Esophagus (tissue), 2 donors: ENCODE data around the gene ROPN1. TPM values are rescaled to one million over a fixed set of nuclear protein-coding genes. Genes with fewer than 3 reads are reported as not detected.
"Not testable (repeated sequence)": the region's sequence is repeated elsewhere in the genome, so short reads cannot be mapped to it uniquely, and the experiment has no call there.

Experiments used
- H3K27ac ChIP-seq, 2 donors: one replicate each; pipeline ENCODE4 v1.5.1; 2013; ENCODE audit warnings: low read depth in 2 of 2, mild to moderate bottlenecking in 2 of 2, inconsistent platforms in 1 of 2, low read length in 1 of 2, moderate library complexity in 1 of 2
- H3K27me3 ChIP-seq, 2 donors: one replicate each; pipeline ENCODE4 v1.6.1; 2013; ENCODE audit warnings: low read length in 2 of 2, control low read depth in 1 of 2, mild to moderate bottlenecking in 1 of 2; ENCODE audit not compliant: insufficient read depth in 2 of 2, control insufficient read depth in 1 of 2
- H3K36me3 ChIP-seq, 2 donors: one replicate each; pipeline ENCODE4 v1.6.1; 2013; ENCODE audit warnings: low read length in 1 of 2; ENCODE audit not compliant: control insufficient read depth in 2 of 2, insufficient read depth in 2 of 2
- H3K4me1 ChIP-seq, 2 donors: one replicate each; pipeline ENCODE4 v1.6.1; 2013; ENCODE audit warnings: low read length in 1 of 2; ENCODE audit not compliant: control insufficient read depth in 2 of 2, insufficient read depth in 2 of 2
- H3K4me3 ChIP-seq, 2 donors: one replicate each; pipeline ENCODE4 v1.5.1; 2013; ENCODE audit warnings: low read length in 2 of 2, mild to moderate bottlenecking in 2 of 2, low read depth in 1 of 2, moderate library complexity in 1 of 2
- H3K9me3 ChIP-seq, 2 donors: one replicate each; pipeline ENCODE4 v1.6.1; 2013; ENCODE audit warnings: mild to moderate bottlenecking in 2 of 2, low read depth in 1 of 2, low read length in 1 of 2, moderate library complexity in 1 of 2; ENCODE audit not compliant: control insufficient read depth in 2 of 2, insufficient read depth in 1 of 2
- WGBS, 2 donors: extraction: QIAGEN DNeasy Blood & Tissue Kit; methylation state at CpG; one replicate each; pipeline ENCODE4 v1.1.7; 2013; 5-methylcytosine and 5-hydroxymethylcytosine counted together
- polyA plus RNA-seq, 2 donors: library from polyadenylated mRNA; stranded (reverse); fragments of 200-250 nt; gene quantifications; one replicate each; pipeline ENCODE4 v1.2.3, GENCODE V29; 2013
- donor health status: healthy with polysubstance abuse.
- donor health status: Bipolar disorder and iron deficiency.

ROPN1 gene
- polyA plus RNA-seq, 2 donors = not detected

- no peaks in the 10 kb centered on the region for H3K36me3 ChIP-seq
- 8 to 12% methylated on average over 26 to 29 of the region's 29 CpGs for WGBS, 2 donors
These were observed 40.5 kb upstream of the ROPN1 start for GRCh38 chr3:124032311-124032880.

DNA sequence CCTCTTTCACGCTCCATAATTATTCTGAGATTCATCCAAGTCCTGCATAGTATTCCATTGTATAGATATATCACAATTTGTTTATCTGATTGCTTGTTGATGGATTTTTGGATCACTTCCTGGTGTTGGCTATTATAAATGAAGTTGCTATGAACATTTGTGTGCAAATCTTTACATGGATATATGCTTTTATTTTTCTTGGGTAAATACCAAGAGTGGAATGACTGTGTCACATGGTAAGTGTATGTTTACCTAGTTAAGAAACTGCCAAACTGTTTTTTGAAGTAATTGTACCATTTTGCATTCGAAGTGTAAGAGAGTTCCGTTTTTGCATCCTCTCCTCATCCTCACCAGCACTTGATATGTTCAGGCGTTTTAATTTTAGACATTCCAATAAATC is 34.6 kb upstream of the ROPN1 start:
- no peaks in the 10 kb centered on the region for H3K9me3 ChIP-seq
- H3K36me3 ChIP-seq = no peaks in the 10 kb centered on the region
- no peak overlapping the region for H3K27ac ChIP-seq
- 40 to 51% methylated on average over 4 of the region's 4 CpGs for WGBS, 2 donors
- no peaks in the 10 kb centered on the region for H3K4me1 ChIP-seq
- H3K4me3 ChIP-seq = no peak overlapping the region
- H3K27me3 ChIP-seq = peaks cover 0 to 3% of the 10 kb centered on the region in 2 donors

More at GRCh38 chr3:124032311-124032880, 40.5 kb upstream of the ROPN1 start:
- Histone ChIP-seq H3K4me3 (peak overlapping the region; percentile 51 to 60), H3K9me3 (no peaks in the 10 kb centered on the region), H3K27ac (peak overlapping the region; percentile 36 to 77), H3K4me1 (peaks cover 3 to 8% of the 10 kb centered on the region in 2 donors), H3K27me3 (peaks cover 0 to 3% of the 10 kb centered on the region in 2 donors)

- not testable (repeated sequence) for H3K9me3 ChIP-seq, H3K4me1 ChIP-seq, H3K27me3 ChIP-seq, H3K4me3 ChIP-seq, H3K27ac ChIP-seq, H3K36me3 ChIP-seq
- 83 to 91% methylated on average over 1 of the region's 1 CpG for WGBS, 2 donors
These were observed 31.6 kb upstream of the ROPN1 start for GRCh38 chr3:124023531-124023930.

DNA sequence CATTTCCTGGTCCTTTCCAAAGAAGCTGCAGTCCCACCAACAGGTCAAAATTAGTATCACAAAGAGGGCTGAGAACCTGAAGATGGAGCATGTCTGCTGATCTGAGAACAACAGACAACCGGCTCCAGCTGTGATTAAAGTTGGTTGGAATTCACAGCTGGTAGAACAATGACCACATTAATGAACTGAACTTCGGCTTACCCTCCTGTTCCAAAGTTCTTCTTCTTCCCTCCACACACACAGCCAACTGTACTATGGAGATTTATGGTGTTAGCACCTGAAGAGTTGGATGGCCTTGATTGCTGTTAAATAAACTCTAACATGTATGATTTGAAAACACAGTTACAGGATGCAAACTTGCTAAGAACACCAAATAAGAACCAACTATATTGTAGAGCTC is 27.4 kb upstream of the ROPN1 start:
- Histone ChIP-seq H3K4me3 (no peak overlapping the region), H3K4me1 (no peaks in the 10 kb centered on the region), H3K9me3 (no peaks in the 10 kb centered on the region), H3K27me3 (no peaks in the 10 kb centered on the region), H3K36me3 (no peaks in the 10 kb centered on the region), H3K27ac (no peak overlapping the region)
- 72 to 76% methylated on average over 2 of the region's 2 CpGs for WGBS, 2 donors

- H3K4me1 ChIP-seq, H3K36me3 ChIP-seq, H3K27ac ChIP-seq, H3K4me3 ChIP-seq, H3K9me3 ChIP-seq, H3K27me3 ChIP-seq: not testable (repeated sequence)
- 63 to 76% methylated on average over 6 of the region's 6 CpGs for WGBS, 2 donors
These were observed 25.6 kb upstream of the ROPN1 start for GRCh38 chr3:124017502-124017901.

DNA sequence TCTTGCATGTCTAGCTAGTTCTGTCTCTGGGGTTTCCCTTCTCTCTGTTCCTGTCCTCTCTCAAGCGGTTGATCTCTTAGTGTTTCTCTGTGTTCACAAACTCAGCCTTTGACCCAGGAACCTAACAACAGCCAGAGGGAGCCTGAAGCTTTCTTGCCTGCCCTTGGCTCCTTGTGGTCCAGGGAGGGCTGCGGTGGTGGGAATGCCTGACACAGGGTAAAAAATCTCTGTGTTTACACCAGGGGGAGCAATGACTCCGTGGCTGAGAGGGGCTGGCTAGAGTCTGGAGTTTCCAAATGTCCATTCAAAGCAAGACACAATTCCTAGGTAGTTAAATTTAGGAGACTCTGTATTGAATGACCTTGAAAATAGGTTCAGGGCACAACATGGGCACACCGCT is 24.6 kb upstream of the ROPN1 start:
- 6 to 15% methylated on average over 3 to 4 of the region's 4 CpGs for WGBS, 2 donors
- not testable (repeated sequence) for H3K9me3 ChIP-seq, H3K27me3 ChIP-seq, H3K4me1 ChIP-seq, H3K4me3 ChIP-seq, H3K36me3 ChIP-seq, H3K27ac ChIP-seq

DNA sequence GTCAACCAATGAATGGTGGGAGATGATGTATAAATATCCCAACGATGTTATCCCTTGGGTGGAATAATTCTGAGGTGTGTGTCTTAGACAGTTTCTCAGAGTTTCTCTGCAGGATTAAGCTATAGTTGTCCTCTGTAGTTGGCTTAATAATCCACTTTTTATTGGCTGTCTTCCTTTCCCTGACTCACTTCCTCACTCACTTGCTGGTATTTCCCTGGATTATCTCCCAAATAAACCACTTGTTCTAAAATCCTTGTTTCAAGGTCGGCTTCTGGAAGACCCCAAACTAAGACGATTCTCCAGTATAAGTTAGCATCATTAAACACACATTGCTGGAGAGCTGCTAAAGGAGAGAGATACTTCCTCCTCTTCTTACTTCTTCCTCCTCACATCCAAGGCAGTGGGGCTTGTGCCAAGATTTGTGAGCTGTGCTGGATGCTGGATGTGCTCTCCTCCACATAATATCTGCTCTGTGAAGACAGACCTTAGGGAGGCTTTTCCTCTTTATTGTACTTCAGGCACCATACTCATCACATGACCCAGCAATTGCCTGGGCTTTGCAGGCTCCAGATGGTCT is 22.5 kb upstream of the ROPN1 start:
- 49 to 53% methylated on average over 3 of the region's 3 CpGs for WGBS, 2 donors
- H3K9me3 ChIP-seq = no peaks in the 10 kb centered on the region
- no peaks in the 10 kb centered on the region for H3K27me3 ChIP-seq
- no peak overlapping the region for H3K4me3 ChIP-seq
- no peaks in the 10 kb centered on the region for H3K4me1 ChIP-seq
- no peaks in the 10 kb centered on the region for H3K36me3 ChIP-seq
- H3K27ac ChIP-seq = no peak overlapping the region

DNA sequence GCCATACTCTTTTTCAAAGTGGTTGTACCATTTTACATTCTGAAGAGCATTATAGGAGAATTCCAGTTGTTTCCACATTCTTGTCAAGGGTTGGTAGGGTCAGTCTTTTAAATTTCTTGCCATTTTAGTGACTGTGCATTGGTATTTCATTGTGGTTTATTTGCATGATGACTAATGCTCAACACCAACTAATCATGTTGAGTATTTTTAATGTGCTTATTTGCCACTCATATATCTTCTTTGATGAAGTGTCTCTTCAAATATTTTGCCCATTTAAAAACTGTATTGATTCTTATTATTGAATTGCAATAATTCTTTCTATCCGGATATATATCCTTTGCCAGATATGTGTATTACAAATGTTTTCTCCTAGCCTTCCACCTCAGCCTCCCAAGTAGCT is 16.4 kb upstream of the ROPN1 start:
- not testable (repeated sequence) for H3K9me3 ChIP-seq, H3K4me1 ChIP-seq, H3K4me3 ChIP-seq, H3K27ac ChIP-seq, H3K36me3 ChIP-seq, H3K27me3 ChIP-seq
- 94 to 98% methylated on average over 1 of the region's 1 CpG for WGBS, 2 donors

- Histone ChIP-seq H3K36me3 (no peaks in the 10 kb centered on the region), H3K27me3 (no peaks in the 10 kb centered on the region), H3K4me1 (no peaks in the 10 kb centered on the region), H3K4me3 (no peak overlapping the region), H3K9me3 (no peaks in the 10 kb centered on the region), H3K27ac (no peak overlapping the region)
- 60 to 68% methylated on average over 4 of the region's 4 CpGs for WGBS, 2 donors
These were observed 15.3 kb upstream of the ROPN1 start for GRCh38 chr3:124007186-124007585.

- not testable (repeated sequence) for H3K4me1 ChIP-seq, H3K27me3 ChIP-seq, H3K27ac ChIP-seq, H3K36me3 ChIP-seq, H3K4me3 ChIP-seq, H3K9me3 ChIP-seq
- WGBS, 2 donors = 36 to 42% methylated on average over 2 of the region's 2 CpGs
These were observed 10.6 kb upstream of the ROPN1 start for GRCh38 chr3:124002405-124003079.
